Neural progenitor cell (in vitro differentiated cells): Measurements from ENCODE around the gene CCR4.

Experiments
- CTCF ChIP-seq: fragments of 200-600 bp; sonication (generic); IDR thresholded peaks from 2 replicates; pipeline ENCODE4 v1.5.1; 2017; ENCODE audit warnings: antibody characterized with exemption, mild to moderate bottlenecking
- EZH2phosphoT487 ChIP-seq: fragments of 200-600 bp; sonication (generic); IDR thresholded peaks from 2 replicates; pipeline ENCODE4 v1.6.1; 2017; ENCODE audit warnings: antibody characterized with exemption

- TF ChIP-seq CTCF: no peak
- no peak for TF ChIP-seq EZH2phosphoT487
Observed at GRCh38 chr3:32983124-32983523, 31.7 kb downstream of the CCR4 start.
